HG03025 (cell line): ENCODE data around the gene REXO5.
"Not testable (repeated sequence)": the region's sequence is repeated elsewhere in the genome, so short reads cannot be mapped to it uniquely, and the experiment has no call there.

Experiments
- ATAC-seq: cut with Tn5 transposase; IDR thresholded peaks from one replicate; pipeline ENCODE4 v1.9.1; 2021; ENCODE audit warnings: mild to moderate bottlenecking, moderate library complexity; ENCODE audit not compliant: unreplicated experiment, low FRiP score

Gene REXO5

GRCh38 chr16:20806168-20807050 lies at the start of gene REXO5, which contains the start of gene ERI2:
Gene REXO5, plus strand, starts transcription at chr16:20806527. Its CDS starts 427 bp downstream, at chr16:20806954.
Gene ERI2, minus strand, starts transcription at chr16:20806472. Its CDS starts 42 bp downstream, at chr16:20806430.
- peak; percentile 82 for ATAC-seq

GRCh38 chr16:20760346-20760745 lies 46.0 kb upstream of the REXO5 start:
- no peak for ATAC-seq

- ATAC-seq: no peak
These were observed 45.2 kb upstream of the REXO5 start for GRCh38 chr16:20761175-20761574.

GRCh38 chr16:20762404-20763123 lies 43.8 kb upstream of the REXO5 start:
- no peak for ATAC-seq

- ATAC-seq: peak; percentile 97
These were observed 42.7 kb upstream of the REXO5 start, which contains the start of gene ACSM3 for GRCh38 chr16:20763461-20764232. Gene ACSM3, plus strand, starts transcription at chr16:20764014. Its CDS starts 6,021 bp downstream, at chr16:20770035.

- ATAC-seq: not testable (repeated sequence)
These were observed 41.9 kb upstream of the REXO5 start for GRCh38 chr16:20764448-20764847.

- ATAC-seq: no peak
These were observed 40.6 kb upstream of the REXO5 start for GRCh38 chr16:20765732-20766131.

- ATAC-seq: no peak
These were observed 40.0 kb upstream of the REXO5 start for GRCh38 chr16:20766294-20766693.

- ATAC-seq: no peak
These were observed 38.8 kb upstream of the REXO5 start for GRCh38 chr16:20767577-20767976.

- ATAC-seq: no peak
These were observed 38.2 kb upstream of the REXO5 start for GRCh38 chr16:20768121-20768520.

- no peak for ATAC-seq
These were observed 37.5 kb upstream of the REXO5 start for GRCh38 chr16:20768818-20769217.

GRCh38 chr16:20773679-20774078 lies 32.6 kb upstream of the REXO5 start:
- ATAC-seq: no peak

- no peak for ATAC-seq
These were observed 31.5 kb upstream of the REXO5 start for GRCh38 chr16:20774703-20775362.

GRCh38 chr16:20781697-20782096 lies 24.6 kb upstream of the REXO5 start:
- ATAC-seq: no peak

GRCh38 chr16:20782470-20782869 lies 23.9 kb upstream of the REXO5 start:
- ATAC-seq: no peak

GRCh38 chr16:20784204-20784603 lies 22.1 kb upstream of the REXO5 start:
- ATAC-seq: no peak

- no peak for ATAC-seq
These were observed 17.2 kb upstream of the REXO5 start for GRCh38 chr16:20789130-20789529.

GRCh38 chr16:20791923-20792612 lies 14.3 kb upstream of the REXO5 start:
- ATAC-seq: no peak

- no peak for ATAC-seq
These were observed 8.0 kb upstream of the REXO5 start for GRCh38 chr16:20798364-20798763.

- no peak for ATAC-seq
These were observed 6.7 kb upstream of the REXO5 start for GRCh38 chr16:20799599-20799998.
